Fibroblast of lung (primary cell): ENCODE results near the gene FAM118A. TPM values are rescaled to one million over a fixed set of nuclear protein-coding genes. Genes with fewer than 3 reads are reported as not detected.
"Not testable (repeated sequence)": the region's sequence is repeated elsewhere in the genome, so short reads cannot be mapped to it uniquely, and the experiment has no call there.

ENCODE experiments used
- DNase-seq, 2 donors: peaks; one replicate each; pipeline versions ENCODE4 v3.0.0 to v3.0.0-alpha.2; 2010; ENCODE audit warnings: low read depth in 2 of 2
- H2AFZ ChIP-seq: 2 replicates; pipeline ENCODE4 v1.5.1; 2012; ENCODE audit warnings: low read length, control low read depth, inconsistent platforms
- H3K27ac ChIP-seq: 2 replicates; pipeline ENCODE4 v1.5.1; 2011; ENCODE audit warnings: low read length, control low read depth; ENCODE audit not compliant: insufficient read depth
- H3K27me3 ChIP-seq: 2 replicates; pipeline ENCODE4 v1.5.1; 2011; ENCODE audit warnings: mild to moderate bottlenecking, low read length; ENCODE audit not compliant: control insufficient read depth, insufficient read depth
- H3K36me3 ChIP-seq: 2 replicates; pipeline ENCODE4 v1.5.1; 2011; ENCODE audit warnings: low read length; ENCODE audit not compliant: control insufficient read depth, insufficient read depth
- H3K4me1 ChIP-seq: 2 replicates; pipeline ENCODE4 v1.5.1; 2011; ENCODE audit warnings: low read length; ENCODE audit not compliant: control insufficient read depth, insufficient read depth; ENCODE audit errors: extremely low read depth
- H3K4me2 ChIP-seq: 2 replicates; pipeline ENCODE4 v1.5.1; 2011; ENCODE audit warnings: low read length, control low read depth; ENCODE audit not compliant: insufficient read depth; ENCODE audit errors: extremely low read depth
- H3K4me3 ChIP-seq, 4 experiments: fragments of 200-600 bp in 1 of 4; sonication (generic) in 1 of 4; replicated peaks in 1 of 4; 2 replicates each; pipeline ENCODE4 v1.5.1; 2011 to 2016; ENCODE audit warnings: low read length in 4 of 4, low read depth in 3 of 4, mild to moderate bottlenecking in 3 of 4, control low read depth in 2 of 4, inconsistent platforms in 1 of 4, mixed read lengths in 1 of 4; ENCODE audit not compliant: insufficient read depth in 1 of 4; ENCODE audit errors: control extremely low read depth in 1 of 4
- H3K79me2 ChIP-seq: 2 replicates; pipeline ENCODE4 v1.5.1; 2012; ENCODE audit warnings: mild to moderate bottlenecking, low read length, inconsistent platforms; ENCODE audit not compliant: control insufficient read depth, insufficient read depth
- H3K9ac ChIP-seq: 2 replicates; pipeline ENCODE4 v1.5.1; 2011; ENCODE audit warnings: mild to moderate bottlenecking, low read length, control low read depth; ENCODE audit not compliant: insufficient read depth
- H3K9me3 ChIP-seq: 2 replicates; pipeline ENCODE4 v1.5.1; 2012; ENCODE audit warnings: low read depth, low read length; ENCODE audit not compliant: control insufficient read depth, insufficient read depth
- H4K20me1 ChIP-seq: 2 replicates; pipeline ENCODE4 v1.5.1; 2011; ENCODE audit warnings: low read length; ENCODE audit not compliant: control insufficient read depth, insufficient read depth; ENCODE audit errors: extremely low read depth
- EZH2 ChIP-seq: IDR thresholded peaks from 2 replicates; pipeline ENCODE4 v1.5.1; 2012; ENCODE audit warnings: low read length, control low read depth, mild to moderate bottlenecking; ENCODE audit errors: missing control alignments
- polyA plus RNA-seq, 2 donors: library from polyadenylated mRNA; depleted of rRNA in 1 of 2; stranded (reverse) in 1 of 2; unstranded in 1 of 2; fragments of >200 nt; gene quantifications; 2 replicates each; pipeline ENCODE4 v1.2.1, GENCODE V29; 2011 to 2012; ENCODE audit warnings: missing spikeins in 1 of 2
- total RNA-seq: library from RNA; depleted of rRNA; stranded (reverse); fragments of >200 nt; gene quantifications from 2 replicates; pipeline ENCODE4 v1.2.1, GENCODE V29; 2014
- TF ChIP-seq, protein P1 (sequence below), 2 donors: IDR thresholded peaks in 1 of 2; conservative IDR thresholded peaks in 1 of 2; 1 replicate in 1 of 2; 2 replicates in 1 of 2; pipeline ENCODE4 v1.5.1; 2011 to 2012; ENCODE audit warnings: low read length in 2 of 2, control low read depth in 1 of 2, inconsistent platforms in 1 of 2, low read depth in 1 of 2, mild to moderate bottlenecking in 1 of 2

FAM118A gene
- total and polyA plus RNA-seq, 2 donors (not counting 1 experiment from before 2014, with no cell fraction given): 16.5 to 18.0 TPM

DNA sequence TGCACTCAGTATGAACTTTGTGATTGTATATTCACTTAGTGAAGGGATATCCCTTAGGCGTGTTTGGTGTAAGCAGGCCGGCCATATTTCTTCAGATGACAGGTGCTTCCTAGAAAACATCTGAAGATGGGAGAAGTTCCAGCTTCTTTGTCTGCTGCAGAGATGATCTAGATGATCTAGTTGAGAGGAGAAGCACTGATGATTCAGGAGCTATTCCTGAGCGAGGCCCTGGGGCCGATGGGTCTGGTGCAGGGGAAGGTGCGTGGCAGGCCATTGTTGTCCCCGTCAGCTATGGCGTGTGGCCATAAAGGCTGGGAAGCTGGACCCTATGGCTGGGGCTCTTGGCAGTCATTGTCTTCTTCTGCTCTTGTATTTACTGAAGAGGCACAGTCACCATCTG lies 14.0 kb downstream of the FAM118A start:
- H3K4me3 ChIP-seq: no peak overlapping the region
- no peaks in the 10 kb centered on the region for H4K20me1 ChIP-seq
- peaks cover 8% of the 10 kb centered on the region for H3K36me3 ChIP-seq
- no peak overlapping the region for H2AFZ ChIP-seq
- no peak overlapping the region for H3K27ac ChIP-seq
- TF ChIP-seq EZH2: no peak
- TF ChIP-seq, protein P1, sequence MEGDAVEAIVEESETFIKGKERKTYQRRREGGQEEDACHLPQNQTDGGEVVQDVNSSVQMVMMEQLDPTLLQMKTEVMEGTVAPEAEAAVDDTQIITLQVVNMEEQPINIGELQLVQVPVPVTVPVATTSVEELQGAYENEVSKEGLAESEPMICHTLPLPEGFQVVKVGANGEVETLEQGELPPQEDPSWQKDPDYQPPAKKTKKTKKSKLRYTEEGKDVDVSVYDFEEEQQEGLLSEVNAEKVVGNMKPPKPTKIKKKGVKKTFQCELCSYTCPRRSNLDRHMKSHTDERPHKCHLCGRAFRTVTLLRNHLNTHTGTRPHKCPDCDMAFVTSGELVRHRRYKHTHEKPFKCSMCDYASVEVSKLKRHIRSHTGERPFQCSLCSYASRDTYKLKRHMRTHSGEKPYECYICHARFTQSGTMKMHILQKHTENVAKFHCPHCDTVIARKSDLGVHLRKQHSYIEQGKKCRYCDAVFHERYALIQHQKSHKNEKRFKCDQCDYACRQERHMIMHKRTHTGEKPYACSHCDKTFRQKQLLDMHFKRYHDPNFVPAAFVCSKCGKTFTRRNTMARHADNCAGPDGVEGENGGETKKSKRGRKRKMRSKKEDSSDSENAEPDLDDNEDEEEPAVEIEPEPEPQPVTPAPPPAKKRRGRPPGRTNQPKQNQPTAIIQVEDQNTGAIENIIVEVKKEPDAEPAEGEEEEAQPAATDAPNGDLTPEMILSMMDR (conservative IDR thresholded peaks at IDR 0.05 in 1 of 2, IDR thresholded peaks at IDR 0.05 in 1 of 2; ENCODE audit: low read depth in 1 of 2, low read length in 2 of 2): no peak
- no peaks in the 10 kb centered on the region for H3K9me3 ChIP-seq
- peaks cover 5% of the 10 kb centered on the region for H3K79me2 ChIP-seq
- peaks cover 15% of the 10 kb centered on the region for H3K4me1 ChIP-seq
- H3K27me3 ChIP-seq: no peaks in the 10 kb centered on the region
- DNase-seq: no peak
- no peak overlapping the region for H3K4me2 ChIP-seq
- no peak overlapping the region for H3K9ac ChIP-seq

DNA sequence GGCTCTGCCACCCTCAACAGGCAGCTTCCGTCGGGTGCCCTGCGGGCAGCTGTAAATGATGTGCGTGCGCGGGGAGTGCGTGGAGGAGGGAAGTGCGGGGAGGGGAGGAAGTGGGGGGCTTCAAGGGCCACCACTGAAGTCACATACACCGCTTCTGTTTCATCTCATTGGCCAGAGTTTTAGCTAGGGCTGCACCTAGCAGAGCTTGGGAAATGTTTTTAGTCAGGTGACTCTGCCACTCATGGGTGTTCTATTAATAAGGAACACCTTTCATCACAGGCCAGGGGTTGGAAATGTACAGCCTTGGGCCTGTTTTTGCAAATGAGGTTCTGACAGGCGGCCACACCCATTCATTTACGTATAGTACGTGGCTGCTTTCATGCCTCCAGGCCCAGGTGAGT lies 14.6 kb downstream of the FAM118A start:
- H3K36me3 ChIP-seq: peaks cover 8% of the 10 kb centered on the region
- TF ChIP-seq, protein P1 (conservative IDR thresholded peaks at IDR 0.05 in 1 of 2, IDR thresholded peaks at IDR 0.05 in 1 of 2; ENCODE audit: low read depth in 1 of 2, low read length in 2 of 2): no peak

DNA sequence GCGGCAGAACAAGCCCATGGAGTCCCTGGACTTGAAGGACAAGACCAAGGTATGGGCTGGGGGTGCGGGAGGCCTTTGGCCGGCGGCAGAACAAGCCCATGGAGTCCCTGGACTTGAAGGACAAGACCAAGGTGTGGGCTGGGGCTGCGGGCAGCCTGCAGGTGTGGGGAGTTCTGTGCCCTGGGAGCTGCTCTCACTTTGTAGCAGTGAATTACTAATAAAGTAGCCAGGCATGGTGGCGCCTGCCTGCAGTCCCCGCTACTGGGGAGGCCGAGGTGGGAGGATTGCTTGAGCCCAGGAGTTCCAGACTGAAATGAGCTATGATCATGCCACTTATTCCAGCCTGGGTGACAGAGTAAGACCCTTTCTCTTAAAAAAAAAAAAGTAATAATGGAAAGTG lies 18.5 kb downstream of the FAM118A start:
- not testable (repeated sequence) for H2AFZ ChIP-seq, H3K27ac ChIP-seq, H3K36me3 ChIP-seq, H3K27me3 ChIP-seq, H3K9me3 ChIP-seq, DNase-seq, H3K79me2 ChIP-seq, H3K4me2 ChIP-seq, H3K9ac ChIP-seq, H3K4me3 ChIP-seq, H3K4me1 ChIP-seq, H4K20me1 ChIP-seq

More for the DNA sequence above, 14.6 kb downstream of the FAM118A start:
- Histone ChIP-seq H3K27me3 (no peaks in the 10 kb centered on the region), H3K4me2 (no peak overlapping the region), H2AFZ (no peak overlapping the region), H3K79me2 (peaks cover 4% of the 10 kb centered on the region), H3K4me3 (no peak overlapping the region), H3K9me3 (no peaks in the 10 kb centered on the region), H3K9ac (no peak overlapping the region), H4K20me1 (no peaks in the 10 kb centered on the region), H3K27ac (no peak overlapping the region), H3K4me1 (peaks cover 11% of the 10 kb centered on the region)
- no peak for DNase-seq
